ENCODE data around the gene UBAC2. TPM values are rescaled to one million over a fixed set of nuclear protein-coding genes. Genes with fewer than 3 reads are reported as not detected.
A peak's percentile ranks its signal among the peaks of the same experiment; 100 is the strongest.
"Not testable (repeated sequence)": the region's sequence is repeated elsewhere in the genome, so short reads cannot be mapped to it uniquely, and the experiment has no call there.

UBAC2 gene
- total and polyA plus RNA-seq, 2 donors, result 42.8 to 69.1 TPM

GRCh38 chr13:99231721-99232120 lies 31.1 kb downstream of the UBAC2 start:
- peaks cover 16 to 29% of the 10 kb centered on the region in 2 donors for H3K4me1 ChIP-seq (ENCODE audit: control insufficient read depth in 2 of 2, insufficient read depth in 2 of 2, low read length in 2 of 2)
- 57% methylated on average over 1 of the region's 1 CpG for WGBS
- no peak for DNase-seq (ENCODE audit: low read depth in 6 of 9, low spot score in 9 of 9)
- H3K36me3 ChIP-seq (ENCODE audit: control insufficient read depth in 2 of 2, insufficient read depth in 2 of 2, low read length in 1 of 2), result no peaks in the 10 kb centered on the region
- H3K9me3 ChIP-seq (ENCODE audit: control insufficient read depth in 2 of 2, insufficient read depth in 1 of 2, low read length in 1 of 2), result no peaks in the 10 kb centered on the region
- H3K4me3 ChIP-seq (ENCODE audit: low read length in 2 of 2), result no peak overlapping the region
- H3K27ac ChIP-seq (ENCODE audit: low read depth in 1 of 2, low read length in 1 of 2), result no peak overlapping the region
- no peaks in the 10 kb centered on the region for H3K27me3 ChIP-seq (ENCODE audit: control insufficient read depth in 2 of 2, insufficient read depth in 1 of 2, low read length in 1 of 2)

GRCh38 chr13:99237981-99238662 lies 37.5 kb downstream of the UBAC2 start:
- Histone ChIP-seq H3K4me1 (ENCODE audit: control insufficient read depth in 2 of 2, insufficient read depth in 2 of 2, low read length in 2 of 2) (peaks cover 0 to 8% of the 10 kb centered on the region in 2 donors), H3K4me3 (ENCODE audit: low read length in 2 of 2) (no peak overlapping the region)
- WGBS, result 50% methylated on average over 8 of the region's 8 CpGs

GRCh38 chr13:99246100-99246499 lies 45.4 kb downstream of the UBAC2 start:
- peaks cover 2 to 4% of the 10 kb centered on the region in 2 donors for H3K36me3 ChIP-seq (ENCODE audit: control insufficient read depth in 2 of 2, insufficient read depth in 2 of 2, low read length in 1 of 2)
- no peak overlapping the region for H3K4me3 ChIP-seq (ENCODE audit: low read length in 2 of 2)
- no peaks in the 10 kb centered on the region for H3K9me3 ChIP-seq (ENCODE audit: control insufficient read depth in 2 of 2, insufficient read depth in 1 of 2, low read length in 1 of 2)
- no peak for DNase-seq (ENCODE audit: low read depth in 6 of 9, low spot score in 9 of 9)
- 100% methylated on average over 1 of the region's 1 CpG for WGBS
- H3K27ac ChIP-seq (ENCODE audit: low read depth in 1 of 2, low read length in 1 of 2), result no peak overlapping the region
- H3K27me3 ChIP-seq (ENCODE audit: control insufficient read depth in 2 of 2, insufficient read depth in 1 of 2, low read length in 1 of 2), result no peaks in the 10 kb centered on the region
- no peaks in the 10 kb centered on the region for H3K4me1 ChIP-seq (ENCODE audit: control insufficient read depth in 2 of 2, insufficient read depth in 2 of 2, low read length in 2 of 2)

More at GRCh38 chr13:99237981-99238662, 37.5 kb downstream of the UBAC2 start:
- no peak for DNase-seq (ENCODE audit: low read depth in 6 of 9, low spot score in 9 of 9)
- no peaks in the 10 kb centered on the region for H3K9me3 ChIP-seq (ENCODE audit: control insufficient read depth in 2 of 2, insufficient read depth in 1 of 2, low read length in 1 of 2)
- H3K36me3 ChIP-seq (ENCODE audit: control insufficient read depth in 2 of 2, insufficient read depth in 2 of 2, low read length in 1 of 2), result peaks cover 6 to 28% of the 10 kb centered on the region in 2 donors
- H3K27ac ChIP-seq (ENCODE audit: low read depth in 1 of 2, low read length in 1 of 2), result peak overlapping the region in 1 of 2 donors; percentile 41
- no peaks in the 10 kb centered on the region for H3K27me3 ChIP-seq (ENCODE audit: control insufficient read depth in 2 of 2, insufficient read depth in 1 of 2, low read length in 1 of 2)

GRCh38 chr13:99249178-99249577 lies 48.5 kb downstream of the UBAC2 start:
- not testable (repeated sequence) for DNase-seq (ENCODE audit: low read depth in 6 of 9, low spot score in 9 of 9); H3K4me3 ChIP-seq (ENCODE audit: low read length in 2 of 2); H3K4me1 ChIP-seq (ENCODE audit: control insufficient read depth in 2 of 2, insufficient read depth in 2 of 2, low read length in 2 of 2); H3K27me3 ChIP-seq (ENCODE audit: control insufficient read depth in 2 of 2, insufficient read depth in 1 of 2, low read length in 1 of 2); H3K9me3 ChIP-seq (ENCODE audit: control insufficient read depth in 2 of 2, insufficient read depth in 1 of 2, low read length in 1 of 2); H3K27ac ChIP-seq (ENCODE audit: low read depth in 1 of 2, low read length in 1 of 2)
- WGBS, result 100% methylated on average over 3 of the region's 3 CpGs
- peaks cover 8 to 10% of the 10 kb centered on the region in 2 donors for H3K36me3 ChIP-seq (ENCODE audit: control insufficient read depth in 2 of 2, insufficient read depth in 2 of 2, low read length in 1 of 2)

GRCh38 chr13:99249606-99250005 lies 49.0 kb downstream of the UBAC2 start:
- H3K4me3 ChIP-seq (ENCODE audit: low read length in 2 of 2); H3K4me1 ChIP-seq (ENCODE audit: control insufficient read depth in 2 of 2, insufficient read depth in 2 of 2, low read length in 2 of 2); H3K27me3 ChIP-seq (ENCODE audit: control insufficient read depth in 2 of 2, insufficient read depth in 1 of 2, low read length in 1 of 2); DNase-seq (ENCODE audit: low read depth in 6 of 9, low spot score in 9 of 9); H3K9me3 ChIP-seq (ENCODE audit: control insufficient read depth in 2 of 2, insufficient read depth in 1 of 2, low read length in 1 of 2); H3K27ac ChIP-seq (ENCODE audit: low read depth in 1 of 2, low read length in 1 of 2): not testable (repeated sequence)
- peaks cover 8 to 10% of the 10 kb centered on the region in 2 donors for H3K36me3 ChIP-seq (ENCODE audit: control insufficient read depth in 2 of 2, insufficient read depth in 2 of 2, low read length in 1 of 2)
- WGBS, result 100% methylated on average over 2 of the region's 2 CpGs

- H3K27ac ChIP-seq (ENCODE audit: low read depth in 1 of 2, low read length in 1 of 2), result no peak overlapping the region
- H3K36me3 ChIP-seq (ENCODE audit: control insufficient read depth in 2 of 2, insufficient read depth in 2 of 2, low read length in 1 of 2), result peaks cover 17 to 18% of the 10 kb centered on the region in 2 donors
- no peak for DNase-seq (ENCODE audit: low read depth in 6 of 9, low spot score in 9 of 9)
- 96% methylated on average over 5 of the region's 5 CpGs for WGBS
- H3K27me3 ChIP-seq (ENCODE audit: control insufficient read depth in 2 of 2, insufficient read depth in 1 of 2, low read length in 1 of 2), result no peaks in the 10 kb centered on the region
- H3K9me3 ChIP-seq (ENCODE audit: control insufficient read depth in 2 of 2, insufficient read depth in 1 of 2, low read length in 1 of 2), result no peaks in the 10 kb centered on the region
- no peak overlapping the region for H3K4me3 ChIP-seq (ENCODE audit: low read length in 2 of 2)
- no peaks in the 10 kb centered on the region for H3K4me1 ChIP-seq (ENCODE audit: control insufficient read depth in 2 of 2, insufficient read depth in 2 of 2, low read length in 2 of 2)
Observed at GRCh38 chr13:99250982-99251825, 50.5 kb downstream of the UBAC2 start.

- H3K9me3 ChIP-seq (ENCODE audit: control insufficient read depth in 2 of 2, insufficient read depth in 1 of 2, low read length in 1 of 2), result no peaks in the 10 kb centered on the region
- no peak overlapping the region for H3K27ac ChIP-seq (ENCODE audit: low read depth in 1 of 2, low read length in 1 of 2)
- no peaks in the 10 kb centered on the region for H3K27me3 ChIP-seq (ENCODE audit: control insufficient read depth in 2 of 2, insufficient read depth in 1 of 2, low read length in 1 of 2)
- no peak for DNase-seq (ENCODE audit: low read depth in 6 of 9, low spot score in 9 of 9)
- H3K4me1 ChIP-seq (ENCODE audit: control insufficient read depth in 2 of 2, insufficient read depth in 2 of 2, low read length in 2 of 2), result no peaks in the 10 kb centered on the region
- WGBS, result 98% methylated on average over 4 of the region's 4 CpGs
- peaks cover 17 to 18% of the 10 kb centered on the region in 2 donors for H3K36me3 ChIP-seq (ENCODE audit: control insufficient read depth in 2 of 2, insufficient read depth in 2 of 2, low read length in 1 of 2)
- H3K4me3 ChIP-seq (ENCODE audit: low read length in 2 of 2), result no peak overlapping the region
Observed at GRCh38 chr13:99251921-99252320, 51.3 kb downstream of the UBAC2 start.

- peaks cover 20 to 21% of the 10 kb centered on the region in 2 donors for H3K36me3 ChIP-seq (ENCODE audit: control insufficient read depth in 2 of 2, insufficient read depth in 2 of 2, low read length in 1 of 2)
- no peaks in the 10 kb centered on the region for H3K27me3 ChIP-seq (ENCODE audit: control insufficient read depth in 2 of 2, insufficient read depth in 1 of 2, low read length in 1 of 2)
- no peaks in the 10 kb centered on the region for H3K9me3 ChIP-seq (ENCODE audit: control insufficient read depth in 2 of 2, insufficient read depth in 1 of 2, low read length in 1 of 2)
- H3K27ac ChIP-seq (ENCODE audit: low read depth in 1 of 2, low read length in 1 of 2), result no peak overlapping the region
- no peak for DNase-seq (ENCODE audit: low read depth in 6 of 9, low spot score in 9 of 9)
- H3K4me1 ChIP-seq (ENCODE audit: control insufficient read depth in 2 of 2, insufficient read depth in 2 of 2, low read length in 2 of 2), result peaks cover 2 to 10% of the 10 kb centered on the region in 2 donors
- 97% methylated on average over 14 of the region's 14 CpGs for WGBS
- H3K4me3 ChIP-seq (ENCODE audit: low read length in 2 of 2), result no peak overlapping the region
Observed at GRCh38 chr13:99254830-99255229, 54.2 kb downstream of the UBAC2 start.

- WGBS, result 94% methylated on average over 10 of the region's 10 CpGs
- no peak for DNase-seq (ENCODE audit: low read depth in 6 of 9, low spot score in 9 of 9)
Observed at GRCh38 chr13:99255271-99255670, 54.6 kb downstream of the UBAC2 start.

More at GRCh38 chr13:99255271-99255670, 54.6 kb downstream of the UBAC2 start:
- Histone ChIP-seq H3K27ac (ENCODE audit: low read depth in 1 of 2, low read length in 1 of 2) (peak overlapping the region in 1 of 2 donors; percentile 18), H3K36me3 (ENCODE audit: control insufficient read depth in 2 of 2, insufficient read depth in 2 of 2, low read length in 1 of 2) (peaks cover 23 to 25% of the 10 kb centered on the region in 2 donors), H3K4me3 (ENCODE audit: low read length in 2 of 2) (no peak overlapping the region), H3K9me3 (ENCODE audit: control insufficient read depth in 2 of 2, insufficient read depth in 1 of 2, low read length in 1 of 2) (no peaks in the 10 kb centered on the region), H3K4me1 (ENCODE audit: control insufficient read depth in 2 of 2, insufficient read depth in 2 of 2, low read length in 2 of 2) (peaks cover 2 to 11% of the 10 kb centered on the region in 2 donors), H3K27me3 (ENCODE audit: control insufficient read depth in 2 of 2, insufficient read depth in 1 of 2, low read length in 1 of 2) (no peaks in the 10 kb centered on the region)

Data from thymus (tissue), 11 donors.